ENCODE results near the gene ADK. TPM values are rescaled to one million over a fixed set of nuclear protein-coding genes. Genes with fewer than 3 reads are reported as not detected.
"Not testable (repeated sequence)": the region's sequence is repeated elsewhere in the genome, so short reads cannot be mapped to it uniquely, and the experiment has no call there.

The ADK gene
- total RNA-seq, 1 donor from 2014 or later = 40.2 TPM

DNA sequence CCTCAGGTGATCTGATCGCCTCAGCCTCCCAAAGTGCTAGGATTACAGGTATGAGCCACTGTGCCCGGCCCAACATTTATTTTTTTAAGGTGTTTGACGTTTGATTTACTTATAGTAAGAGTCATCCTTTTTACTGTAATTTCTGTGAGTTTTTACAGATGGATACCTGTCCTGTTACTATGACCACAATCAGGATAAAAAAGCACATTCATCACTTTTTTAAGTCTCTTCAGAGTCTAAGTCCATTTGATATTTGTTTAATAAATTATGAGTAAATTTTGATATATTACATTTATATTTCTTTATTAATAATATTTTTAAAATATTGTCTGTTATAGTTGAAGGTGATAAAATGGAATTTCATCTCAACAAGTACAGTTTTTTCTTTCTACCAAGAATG is 374.9 kb downstream of the ADK start:
- Histone ChIP-seq H3K9me3 (no peaks in the 10 kb centered on the region), H3K27me3 (ENCODE audit: low read depth) (no peaks in the 10 kb centered on the region), H3K27ac (no peak overlapping the region), H3K4me1 (no peaks in the 10 kb centered on the region), H3K4me3 (no peak overlapping the region), H3K36me3 (no peaks in the 10 kb centered on the region)
- no peak for ATAC-seq
- no peak for DNase-seq
- TF ChIP-seq, protein P1, sequence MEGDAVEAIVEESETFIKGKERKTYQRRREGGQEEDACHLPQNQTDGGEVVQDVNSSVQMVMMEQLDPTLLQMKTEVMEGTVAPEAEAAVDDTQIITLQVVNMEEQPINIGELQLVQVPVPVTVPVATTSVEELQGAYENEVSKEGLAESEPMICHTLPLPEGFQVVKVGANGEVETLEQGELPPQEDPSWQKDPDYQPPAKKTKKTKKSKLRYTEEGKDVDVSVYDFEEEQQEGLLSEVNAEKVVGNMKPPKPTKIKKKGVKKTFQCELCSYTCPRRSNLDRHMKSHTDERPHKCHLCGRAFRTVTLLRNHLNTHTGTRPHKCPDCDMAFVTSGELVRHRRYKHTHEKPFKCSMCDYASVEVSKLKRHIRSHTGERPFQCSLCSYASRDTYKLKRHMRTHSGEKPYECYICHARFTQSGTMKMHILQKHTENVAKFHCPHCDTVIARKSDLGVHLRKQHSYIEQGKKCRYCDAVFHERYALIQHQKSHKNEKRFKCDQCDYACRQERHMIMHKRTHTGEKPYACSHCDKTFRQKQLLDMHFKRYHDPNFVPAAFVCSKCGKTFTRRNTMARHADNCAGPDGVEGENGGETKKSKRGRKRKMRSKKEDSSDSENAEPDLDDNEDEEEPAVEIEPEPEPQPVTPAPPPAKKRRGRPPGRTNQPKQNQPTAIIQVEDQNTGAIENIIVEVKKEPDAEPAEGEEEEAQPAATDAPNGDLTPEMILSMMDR (IDR thresholded peaks at IDR 0.05) = no peak
- intact Hi-C loops (cut with DNase I) = no loop called here

DNA sequence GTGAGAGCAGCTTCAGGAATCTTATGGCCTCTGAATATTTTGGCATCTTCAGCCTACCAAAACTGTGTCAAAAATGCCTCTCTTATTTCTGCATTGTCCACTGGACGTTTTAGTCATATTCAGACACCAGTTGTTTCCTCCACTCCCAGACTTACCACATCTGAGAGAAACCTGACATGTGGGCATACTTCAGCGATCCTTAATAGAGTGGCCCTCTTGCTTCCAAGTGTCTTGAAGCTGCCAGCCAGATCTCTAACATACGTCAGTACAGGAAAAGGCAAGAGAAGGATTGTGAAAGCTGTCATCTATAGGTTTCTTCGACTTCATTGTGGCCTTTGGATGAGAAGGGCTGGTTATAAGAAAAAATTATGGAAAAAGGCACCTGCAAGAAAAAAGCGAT is 376.6 kb downstream of the ADK start:
- H3K4me3 ChIP-seq; intact Hi-C loops (cut with DNase I); H3K4me1 ChIP-seq; H3K9me3 ChIP-seq; DNase-seq; H3K36me3 ChIP-seq; H3K27ac ChIP-seq; H3K27me3 ChIP-seq (ENCODE audit: low read depth): not testable (repeated sequence)
- ATAC-seq = peak in 1 of 2 donors; percentile 35

DNA sequence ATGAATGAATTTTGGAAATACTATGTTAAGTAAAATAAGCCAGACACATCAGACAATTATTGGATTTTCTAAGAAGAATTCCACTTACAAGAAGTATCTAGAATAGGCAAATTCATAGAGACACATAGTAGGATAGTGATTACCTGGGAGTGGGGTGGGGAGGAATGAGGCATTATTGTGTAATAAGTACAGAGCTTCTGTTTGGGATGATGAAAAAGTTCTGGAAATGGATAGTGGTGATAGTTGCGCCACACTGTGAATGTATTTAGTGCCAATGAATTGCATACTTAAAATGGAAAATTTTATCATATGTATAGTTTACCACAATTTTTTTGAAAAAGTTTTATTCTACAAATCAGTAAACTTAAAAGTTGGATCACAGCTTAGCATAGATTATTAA is 378.2 kb downstream of the ADK start:
- ATAC-seq = no peak
- no peaks in the 10 kb centered on the region for H3K9me3 ChIP-seq
- no peak for DNase-seq
- H3K27me3 ChIP-seq (ENCODE audit: low read depth) = no peaks in the 10 kb centered on the region
- intact Hi-C loops (cut with DNase I) = no loop called here
- H3K36me3 ChIP-seq = no peaks in the 10 kb centered on the region
- H3K4me3 ChIP-seq = no peak overlapping the region
- H3K4me1 ChIP-seq = no peaks in the 10 kb centered on the region
- no peak overlapping the region for H3K27ac ChIP-seq
- TF ChIP-seq, protein P1 (IDR thresholded peaks at IDR 0.05) = no peak

DNA sequence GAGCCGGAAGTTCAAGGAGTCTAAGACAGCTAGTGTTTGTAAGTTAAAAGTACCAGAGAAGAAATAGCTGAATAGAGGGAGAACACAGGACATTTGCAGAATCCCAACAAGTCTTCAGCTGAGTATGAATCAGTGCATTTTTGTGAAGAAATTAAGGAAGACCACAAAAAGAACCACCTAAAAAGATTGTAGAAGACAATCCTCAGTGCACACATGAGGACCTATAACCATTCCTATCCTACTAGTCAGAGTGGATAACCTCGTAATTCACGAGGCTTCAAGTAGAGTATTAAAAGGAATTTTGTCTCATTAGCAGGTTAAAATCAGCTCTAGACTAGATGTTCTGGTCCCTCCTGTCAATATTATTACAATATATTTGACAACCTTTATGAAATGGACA is 380.0 kb downstream of the ADK start:
- no peak for DNase-seq
- TF ChIP-seq, protein P1 (IDR thresholded peaks at IDR 0.05) = no peak
- H3K27me3 ChIP-seq (ENCODE audit: low read depth) = no peaks in the 10 kb centered on the region
- H3K36me3 ChIP-seq = no peaks in the 10 kb centered on the region
- H3K27ac ChIP-seq = no peak overlapping the region
- intact Hi-C loops (cut with DNase I) = no loop called here
- ATAC-seq = no peak
- H3K9me3 ChIP-seq = no peaks in the 10 kb centered on the region
- H3K4me3 ChIP-seq = no peak overlapping the region
- no peaks in the 10 kb centered on the region for H3K4me1 ChIP-seq

DNA sequence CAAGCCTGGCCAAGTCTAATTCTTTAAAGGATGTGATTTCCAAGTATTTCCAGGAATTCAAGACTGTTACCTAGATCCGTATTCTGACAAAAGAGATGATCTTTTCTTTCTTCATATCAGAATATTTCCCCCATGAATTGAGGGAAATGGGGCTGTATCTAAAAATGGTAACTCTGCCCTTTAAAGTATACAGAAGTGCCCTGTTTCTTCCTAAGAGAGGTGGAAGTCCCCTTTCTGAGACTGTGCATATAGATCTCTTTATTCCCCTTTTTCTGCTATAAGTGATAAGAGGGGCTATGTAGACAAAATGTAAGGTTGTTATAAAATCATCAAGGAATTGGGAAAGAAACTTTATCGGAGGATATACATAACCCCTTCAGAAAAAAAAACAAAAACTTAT is 388.3 kb downstream of the ADK start:
- DNase-seq (no peak), ATAC-seq (no peak)
- H3K27ac ChIP-seq = no peak overlapping the region
- no peaks in the 10 kb centered on the region for H3K36me3 ChIP-seq
- H3K27me3 ChIP-seq (ENCODE audit: low read depth) = no peaks in the 10 kb centered on the region
- no peaks in the 10 kb centered on the region for H3K9me3 ChIP-seq
- no peak overlapping the region for H3K4me3 ChIP-seq
- H3K4me1 ChIP-seq = no peaks in the 10 kb centered on the region
- TF ChIP-seq, protein P1 (IDR thresholded peaks at IDR 0.05) = no peak
- intact Hi-C loops (cut with DNase I) = no loop called here

DNA sequence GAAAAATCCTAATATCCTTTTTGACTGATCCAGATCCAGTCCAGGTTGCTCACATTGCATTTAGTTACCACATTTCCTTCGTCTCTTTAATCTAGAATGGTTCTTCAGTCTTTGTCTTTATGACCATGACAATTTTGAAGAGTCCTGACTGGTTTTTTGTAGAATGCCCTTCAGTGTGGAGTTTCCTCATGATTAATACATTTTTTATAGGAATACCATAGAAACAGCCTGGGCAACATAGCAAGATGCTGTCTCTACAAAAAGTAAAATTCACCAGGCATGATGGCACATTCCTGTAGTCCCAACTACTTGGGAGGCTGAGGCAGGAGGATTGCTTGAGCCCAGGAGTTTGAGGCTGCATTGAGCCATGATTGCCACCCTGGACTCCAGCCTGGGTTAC is 390.4 kb downstream of the ADK start:
- intact Hi-C loops (cut with DNase I) = no loop called here
- DNase-seq (no peak), ATAC-seq (no peak)
- no peaks in the 10 kb centered on the region for H3K27me3 ChIP-seq (ENCODE audit: low read depth)
- H3K36me3 ChIP-seq = no peaks in the 10 kb centered on the region
- no peak overlapping the region for H3K27ac ChIP-seq
- no peaks in the 10 kb centered on the region for H3K9me3 ChIP-seq
- H3K4me3 ChIP-seq = no peak overlapping the region
- no peaks in the 10 kb centered on the region for H3K4me1 ChIP-seq
- TF ChIP-seq, protein P1 (IDR thresholded peaks at IDR 0.05) = no peak
